HepG2 (cell line): ENCODE data around the gene FAM171A2. TPM values are rescaled to one million over a fixed set of nuclear protein-coding genes. Genes with fewer than 3 reads are reported as not detected.

ENCODE experiments used
- BCL6 ChIP-seq: IDR thresholded peaks from 2 replicates; pipeline ENCODE4 v1.6.1; 2016; ENCODE audit warnings: missing genetic modification reagents, missing compliant biosample characterization
- CHCHD3 ChIP-seq: sonication (generic); formaldehyde crosslinking; IDR thresholded peaks from 2 replicates; pipeline ENCODE4 v1.8.0; 2022; ENCODE audit warnings: mild to moderate bottlenecking, missing genetic modification reagents, moderate library complexity
- ELF4 ChIP-seq: sonication (generic); formaldehyde crosslinking; IDR thresholded peaks from 2 replicates; pipeline ENCODE4 v1.5.0; 2020; ENCODE audit warnings: missing genetic modification reagents, mild to moderate bottlenecking, moderate library complexity, borderline replicate concordance
- GATAD1 ChIP-seq: IDR thresholded peaks from 2 replicates; pipeline ENCODE4 v1.6.1; 2016; ENCODE audit warnings: missing genetic modification reagents, missing compliant biosample characterization
- KDM2A ChIP-seq: sonication (generic); formaldehyde crosslinking; IDR thresholded peaks from 2 replicates; pipeline ENCODE4 v1.4.0; 2020; ENCODE audit warnings: low read depth, missing genetic modification reagents, borderline replicate concordance
- MTF1 ChIP-seq: sonication (generic); formaldehyde crosslinking; IDR thresholded peaks from 2 replicates; pipeline ENCODE4 v1.5.0; 2020; ENCODE audit warnings: missing genetic modification reagents
- TBX2 ChIP-seq: sonication (generic); formaldehyde crosslinking; IDR thresholded peaks from 2 replicates; pipeline ENCODE4 v1.5.0; 2020; ENCODE audit warnings: missing genetic modification reagents, mild to moderate bottlenecking, borderline replicate concordance
- TEAD3 ChIP-seq: optimal IDR thresholded peaks from 2 replicates; pipeline ENCODE3; 2016; ENCODE audit warnings: borderline replicate concordance
- TRAFD1 ChIP-seq: sonication (generic); formaldehyde crosslinking; IDR thresholded peaks from 2 replicates; pipeline ENCODE4 v1.5.1; 2020; ENCODE audit warnings: missing genetic modification reagents, mild to moderate bottlenecking, borderline replicate concordance
- ZBTB43 ChIP-seq: sonication (generic); formaldehyde crosslinking; conservative IDR thresholded peaks from 2 replicates; pipeline ENCODE4 v1.4.0; 2020; ENCODE audit warnings: missing genetic modification reagents
- ZNF619 ChIP-seq: sonication (generic); formaldehyde crosslinking; IDR thresholded peaks from 2 replicates; pipeline ENCODE4 v1.4.0; 2020; ENCODE audit warnings: mild to moderate bottlenecking, missing genetic modification reagents
- polyA plus RNA-seq, 8 experiments: library from polyadenylated mRNA; depleted of rRNA in 3 of 8; stranded (reverse) in 7 of 8; unstranded in 1 of 8; fragments of >200 nt; fragmentation: Illumina TruSeq in 4 of 8; extraction: Trizol in 4 of 8; gene quantifications; 2 replicates each; pipeline versions ENCODE4 v1.2.1 to v1.2.3, GENCODE V29; 2011 to 2016; ENCODE audit warnings: low read depth in 4 of 8, missing spikeins in 1 of 8, mixed read lengths in 1 of 8; ENCODE audit not compliant: insufficient read depth in 1 of 8
- total RNA-seq, 5 experiments: library from RNA; depleted of rRNA; stranded (reverse); fragments of >200 nt; fragmentation: Illumina TruSeq; extraction: Trizol; gene quantifications; 2 replicates each; pipeline ENCODE4 v1.2.3, GENCODE V29; 2016; ENCODE audit warnings: low read depth in 1 of 5
- TF ChIP-seq, protein P1 (sequence below): sonication (generic); formaldehyde crosslinking; IDR thresholded peaks from 2 replicates; pipeline ENCODE4 v1.4.0; 2020; ENCODE audit warnings: low read depth, missing genetic modification reagents

Gene FAM171A2
- total and polyA plus RNA-seq, 2 of the 13 experiments (the other 11 are each of a cell fraction or from before 2014, with no cell fraction given), result 1.8 to 3.6 TPM

- TF ChIP-seq, protein P1, sequence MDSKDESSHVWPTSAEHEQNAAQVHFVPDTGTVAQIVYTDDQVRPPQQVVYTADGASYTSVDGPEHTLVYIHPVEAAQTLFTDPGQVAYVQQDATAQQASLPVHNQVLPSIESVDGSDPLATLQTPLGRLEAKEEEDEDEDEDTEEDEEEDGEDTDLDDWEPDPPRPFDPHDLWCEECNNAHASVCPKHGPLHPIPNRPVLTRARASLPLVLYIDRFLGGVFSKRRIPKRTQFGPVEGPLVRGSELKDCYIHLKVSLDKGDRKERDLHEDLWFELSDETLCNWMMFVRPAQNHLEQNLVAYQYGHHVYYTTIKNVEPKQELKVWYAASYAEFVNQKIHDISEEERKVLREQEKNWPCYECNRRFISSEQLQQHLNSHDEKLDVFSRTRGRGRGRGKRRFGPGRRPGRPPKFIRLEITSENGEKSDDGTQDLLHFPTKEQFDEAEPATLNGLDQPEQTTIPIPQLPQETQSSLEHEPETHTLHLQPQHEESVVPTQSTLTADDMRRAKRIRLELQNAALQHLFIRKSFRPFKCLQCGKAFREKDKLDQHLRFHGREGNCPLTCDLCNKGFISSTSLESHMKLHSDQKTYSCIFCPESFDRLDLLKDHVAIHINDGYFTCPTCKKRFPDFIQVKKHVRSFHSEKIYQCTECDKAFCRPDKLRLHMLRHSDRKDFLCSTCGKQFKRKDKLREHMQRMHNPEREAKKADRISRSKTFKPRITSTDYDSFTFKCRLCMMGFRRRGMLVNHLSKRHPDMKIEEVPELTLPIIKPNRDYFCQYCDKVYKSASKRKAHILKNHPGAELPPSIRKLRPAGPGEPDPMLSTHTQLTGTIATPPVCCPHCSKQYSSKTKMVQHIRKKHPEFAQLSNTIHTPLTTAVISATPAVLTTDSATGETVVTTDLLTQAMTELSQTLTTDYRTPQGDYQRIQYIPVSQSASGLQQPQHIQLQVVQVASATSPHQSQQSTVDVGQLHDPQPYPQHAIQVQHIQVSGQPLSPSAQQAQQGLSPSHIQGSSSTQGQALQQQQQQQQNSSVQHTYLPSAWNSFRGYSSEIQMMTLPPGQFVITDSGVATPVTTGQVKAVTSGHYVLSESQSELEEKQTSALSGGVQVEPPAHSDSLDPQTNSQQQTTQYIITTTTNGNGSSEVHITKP, result peak; percentile 64; the same call in 1 of the 2 replicates
- TF ChIP-seq CHCHD3 (CRISPR knock-in tag) (0 out of 2 replicates have a peak, but pooled peaks have one; percentile 64), TEAD3 (peak; percentile 37), ZBTB43 (CRISPR knock-in tag) (peak; percentile 78; the same call in 1 of the 2 replicates), GATAD1 (CRISPR knock-in tag) (peak; percentile 64; the same call in 1 of the 2 replicates), TBX2 (CRISPR knock-in tag) (peak; percentile 46; the same call in 1 of the 2 replicates), TRAFD1 (CRISPR knock-in tag) (no peak), MTF1 (CRISPR knock-in tag) (peak; percentile 72; the same call in 1 of the 2 replicates), ZNF619 (CRISPR knock-in tag) (no peak), BCL6 (CRISPR knock-in tag) (peak; percentile 61), KDM2A (CRISPR knock-in tag) (peak; percentile 77; the same call in 1 of the 2 replicates), ELF4 (no peak)
These were observed 55.3 kb downstream of the FAM171A2 start, which contains the start of gene RUNDC3A (continued) for GRCh38 chr17:44308320-44308818.
